Nephron (organoid): ENCODE measurements around the gene SLIT1.

Experiments
- H3K27ac Mint-ChIP-seq, 3 experiments: 2 replicates each; pipeline ENCODE4 v1.8.0; 2020; ENCODE audit warnings: mixed read lengths in 3 of 3, mild to moderate bottlenecking in 2 of 3, moderate library complexity in 1 of 3
- H3K27me3 Mint-ChIP-seq: 2 replicates; pipeline ENCODE4 v1.8.0; 2021; ENCODE audit warnings: low read depth, mild to moderate bottlenecking, moderate library complexity, mixed read lengths
- H3K36me3 Mint-ChIP-seq: 2 replicates; pipeline ENCODE4 v1.8.0; 2020; ENCODE audit warnings: low read depth, mixed read lengths
- H3K4me1 Mint-ChIP-seq: 2 replicates; pipeline ENCODE4 v1.8.0; 2020; ENCODE audit warnings: mixed read lengths
- H3K4me3 Mint-ChIP-seq, 3 experiments: 2 replicates each; pipeline ENCODE4 v1.8.0; 2020; ENCODE audit warnings: mild to moderate bottlenecking in 3 of 3, mixed read lengths in 3 of 3, moderate library complexity in 2 of 3
- H3K9me3 Mint-ChIP-seq: 2 replicates; pipeline ENCODE4 v1.8.0; 2020; ENCODE audit warnings: mixed read lengths
- CTCF ChIP-seq, 3 experiments: fragments of 200-600 bp; sonication (generic); IDR thresholded peaks; one replicate each; pipeline ENCODE4 v1.5.0; 2021; ENCODE audit warnings: antibody characterized with exemption in 3 of 3; ENCODE audit not compliant: unreplicated experiment in 3 of 3

The SLIT1 gene

GRCh38 chr10:97109547-97109946 is 76.2 kb downstream of the SLIT1 start:
- Mint-ChIP-seq H3K27me3 (peaks cover 21% of the 10 kb centered on the region), H3K4me1 (peaks cover 6% of the 10 kb centered on the region), H3K27ac (no peak overlapping the region), H3K9me3 (no peaks in the 10 kb centered on the region), H3K36me3 (no peaks in the 10 kb centered on the region), H3K4me3 (no peak overlapping the region)
- TF ChIP-seq CTCF (IDR thresholded peaks at IDR 0.05; ENCODE audit: unreplicated experiment in 3 of 3), result no peak

GRCh38 chr10:97107551-97107950 is 78.2 kb downstream of the SLIT1 start:
- no peaks in the 10 kb centered on the region for H3K36me3 Mint-ChIP-seq
- peaks cover 11% of the 10 kb centered on the region for H3K4me1 Mint-ChIP-seq
- H3K4me3 Mint-ChIP-seq, result no peak overlapping the region
- no peaks in the 10 kb centered on the region for H3K9me3 Mint-ChIP-seq
- no peak for TF ChIP-seq CTCF (IDR thresholded peaks at IDR 0.05; ENCODE audit: unreplicated experiment in 3 of 3)
- no peak overlapping the region for H3K27ac Mint-ChIP-seq
- H3K27me3 Mint-ChIP-seq, result peaks cover 24% of the 10 kb centered on the region

- peaks cover 11% of the 10 kb centered on the region for H3K4me1 Mint-ChIP-seq
- TF ChIP-seq CTCF (IDR thresholded peaks at IDR 0.05; ENCODE audit: unreplicated experiment in 3 of 3), result no peak
- peaks cover 16% of the 10 kb centered on the region for H3K27me3 Mint-ChIP-seq
- no peak overlapping the region for H3K4me3 Mint-ChIP-seq
- H3K27ac Mint-ChIP-seq, result no peak overlapping the region
- H3K36me3 Mint-ChIP-seq, result no peaks in the 10 kb centered on the region
- H3K9me3 Mint-ChIP-seq, result no peaks in the 10 kb centered on the region
Observed at GRCh38 chr10:97106207-97106606, 79.6 kb downstream of the SLIT1 start.

- no peaks in the 10 kb centered on the region for H3K36me3 Mint-ChIP-seq
- H3K27ac Mint-ChIP-seq, result no peak overlapping the region
- H3K9me3 Mint-ChIP-seq, result no peaks in the 10 kb centered on the region
- H3K4me1 Mint-ChIP-seq, result peaks cover 11% of the 10 kb centered on the region
- TF ChIP-seq CTCF (IDR thresholded peaks at IDR 0.05; ENCODE audit: unreplicated experiment in 3 of 3), result no peak
- peaks cover 16% of the 10 kb centered on the region for H3K27me3 Mint-ChIP-seq
- H3K4me3 Mint-ChIP-seq, result no peak overlapping the region
Observed at GRCh38 chr10:97105303-97105702, 80.5 kb downstream of the SLIT1 start.

- Mint-ChIP-seq H3K27ac (peak overlapping the region in 1 of 3 experiments; percentile 2), H3K36me3 (no peaks in the 10 kb centered on the region), H3K27me3 (peaks cover 9% of the 10 kb centered on the region), H3K4me3 (no peak overlapping the region), H3K9me3 (no peaks in the 10 kb centered on the region), H3K4me1 (peaks cover 11% of the 10 kb centered on the region)
- no peak for TF ChIP-seq CTCF (IDR thresholded peaks at IDR 0.05; ENCODE audit: unreplicated experiment in 3 of 3)
Observed at GRCh38 chr10:97103316-97104080, 82.3 kb downstream of the SLIT1 start.

DNA sequence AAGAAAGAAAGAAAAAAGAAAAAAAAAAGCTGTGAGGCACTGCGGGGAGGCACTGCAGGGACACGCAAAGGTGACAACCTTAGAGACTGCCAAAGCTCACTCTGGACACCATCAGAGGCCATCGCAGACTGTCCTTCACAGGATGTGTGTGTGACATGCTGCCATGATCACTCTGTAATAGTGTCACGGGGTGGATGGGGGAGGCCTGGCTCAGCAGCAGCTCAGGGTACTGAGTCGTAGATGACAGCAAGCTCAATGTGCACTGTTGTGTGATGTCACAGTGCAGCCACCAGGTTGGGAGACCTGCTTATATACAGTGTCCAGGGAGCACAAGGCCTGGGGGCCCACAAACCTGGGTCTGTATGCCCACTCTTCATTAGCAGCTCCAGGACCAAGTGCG is 83.3 kb downstream of the SLIT1 start:
- no peak overlapping the region for H3K4me3 Mint-ChIP-seq
- TF ChIP-seq CTCF (IDR thresholded peaks at IDR 0.05; ENCODE audit: unreplicated experiment in 3 of 3), result no peak
- H3K9me3 Mint-ChIP-seq, result no peaks in the 10 kb centered on the region
- H3K4me1 Mint-ChIP-seq, result peaks cover 16% of the 10 kb centered on the region
- H3K27me3 Mint-ChIP-seq, result peaks cover 17% of the 10 kb centered on the region
- H3K27ac Mint-ChIP-seq, result no peak overlapping the region
- no peaks in the 10 kb centered on the region for H3K36me3 Mint-ChIP-seq
